CD4-positive, alpha-beta memory T cell (primary cell): ENCODE data around the gene EPHA6. TPM values are rescaled to one million over a fixed set of nuclear protein-coding genes. Genes with fewer than 3 reads are reported as not detected.
"Not testable (repeated sequence)": the region's sequence is repeated elsewhere in the genome, so short reads cannot be mapped to it uniquely, and the experiment has no call there.

ENCODE experiments used
- CTCF ChIA-PET: fragments of 350-600 bp; sonication (Branson Sonifier 250); formaldehyde crosslinking; loops from one replicate; lab custom pipeline; 2021; ENCODE audit warnings: inconsistent platforms; ENCODE audit not compliant: partially characterized antibody; lab: Charles Lee
- POLR2A ChIA-PET: fragments of 350-600 bp; sonication (Branson Sonifier 250); formaldehyde crosslinking; loops from one replicate; lab custom pipeline; 2021; ENCODE audit not compliant: partially characterized antibody; lab: Charles Lee
- DNase-seq, 5 donors: peaks; one replicate each; pipeline versions ENCODE4 v3.0.0 to v3.0.0-alpha.2; 2020 to 2022; ENCODE audit warnings: mixed read lengths in 1 of 5
- H3K27ac ChIP-seq: one replicate; pipeline ENCODE4 v1.7.0; 2013; ENCODE audit warnings: low read depth, low read length
- H3K27me3 ChIP-seq: 2 replicates; pipeline ENCODE4 v1.7.0; 2013; ENCODE audit warnings: mild to moderate bottlenecking, low read length, moderate library complexity; ENCODE audit not compliant: insufficient read depth
- H3K36me3 ChIP-seq: 2 replicates; pipeline ENCODE4 v1.7.0; 2013; ENCODE audit warnings: mild to moderate bottlenecking, low read length, moderate library complexity; ENCODE audit not compliant: insufficient read depth
- H3K4me1 ChIP-seq: 2 replicates; pipeline ENCODE4 v1.7.0; 2013; ENCODE audit warnings: mild to moderate bottlenecking, low read length, moderate library complexity; ENCODE audit not compliant: insufficient read depth
- H3K4me3 ChIP-seq, 2 donors: one replicate each; pipeline ENCODE4 v1.7.0; 2013; ENCODE audit warnings: low read length in 2 of 2, mild to moderate bottlenecking in 1 of 2
- H3K9me3 ChIP-seq, 2 donors: one replicate each; pipeline ENCODE4 v1.7.0; 2013; ENCODE audit warnings: low read length in 2 of 2, control low read depth in 1 of 2; ENCODE audit not compliant: control insufficient read depth in 1 of 2
- H3K27ac Mint-ChIP-seq, 7 donors: one replicate each; pipeline ENCODE4 v1.8.0; 2020 to 2021; ENCODE audit warnings: mixed read lengths in 7 of 7, mild to moderate bottlenecking in 6 of 7, inconsistent platforms in 3 of 7, moderate library complexity in 3 of 7
- H3K27me3 Mint-ChIP-seq, 2 donors: one replicate each; pipeline ENCODE4 v1.8.0; 2020 to 2021; ENCODE audit warnings: mixed read lengths in 2 of 2
- H3K36me3 Mint-ChIP-seq, 2 donors: one replicate each; pipeline ENCODE4 v1.8.0; 2020 to 2021; ENCODE audit warnings: mixed read lengths in 2 of 2, inconsistent platforms in 1 of 2, mild to moderate bottlenecking in 1 of 2
- H3K4me1 Mint-ChIP-seq, 4 donors: one replicate each; pipeline ENCODE4 v1.8.0; 2020 to 2021; ENCODE audit warnings: mixed read lengths in 4 of 4, mild to moderate bottlenecking in 1 of 4
- H3K4me3 Mint-ChIP-seq, 8 donors: one replicate each; pipeline ENCODE4 v1.8.0; 2020 to 2021; ENCODE audit warnings: mixed read lengths in 8 of 8, mild to moderate bottlenecking in 7 of 8, moderate library complexity in 6 of 8, inconsistent platforms in 3 of 8
- H3K9me3 Mint-ChIP-seq, 8 donors: one replicate each; pipeline ENCODE4 v1.8.0; 2020 to 2021; ENCODE audit warnings: mixed read lengths in 8 of 8, mild to moderate bottlenecking in 5 of 8, inconsistent platforms in 3 of 8, moderate library complexity in 1 of 8
- intact Hi-C: fragments of 100-400 bp; cut with micrococcal nuclease; formaldehyde crosslinking; loops from one replicate; pipeline ENCODE4 v1.15.1; 2023
- polyA plus RNA-seq, 2 donors: library from polyadenylated mRNA; unstranded; fragments of 300-500 nt; fragmentation: Illumina TruSeq; gene quantifications; one replicate each; pipeline ENCODE4 v1.2.3, GENCODE V29; 2021
- total RNA-seq, 2 experiments: library from RNA; stranded (reverse); gene quantifications; one replicate each; pipeline ENCODE4 v1.2.3, GENCODE V29; 2021

The EPHA6 gene
- total and polyA plus RNA-seq, 4 experiments from 2014 or later, result not detected

DNA sequence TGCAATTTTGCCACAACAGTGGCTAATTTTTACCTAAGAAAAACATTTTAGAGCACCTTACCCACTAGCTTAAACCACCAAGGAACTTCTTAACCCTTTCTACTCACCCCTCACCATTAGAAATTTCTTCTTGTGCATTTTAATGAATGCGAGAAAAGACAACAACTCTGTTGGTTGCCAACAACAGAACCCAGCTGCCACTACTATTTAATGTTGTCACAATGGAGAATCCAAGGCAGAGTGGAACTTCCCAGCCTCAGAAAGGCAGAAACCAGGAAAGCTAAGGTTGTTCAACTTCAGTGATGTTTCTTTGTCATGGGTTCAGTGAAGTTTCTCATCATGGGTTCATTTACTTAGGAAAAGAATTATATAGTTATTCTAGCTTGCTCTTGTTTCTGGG lies 625.0 kb downstream of the EPHA6 start:
- DNase-seq, result no peak
- no peaks in the 10 kb centered on the region for H3K27me3 Mint-ChIP-seq
- H3K9me3 Mint-ChIP-seq, result peaks cover 0 to 2% (median 0%) of the 10 kb centered on the region in 8 donors
- no peaks in the 10 kb centered on the region for H3K36me3 Mint-ChIP-seq
- no peak overlapping the region for H3K4me3 Mint-ChIP-seq
- POLR2A ChIA-PET, result no interaction called here
- Histone ChIP-seq H3K4me1 (no peaks in the 10 kb centered on the region), H3K27me3 (no peaks in the 10 kb centered on the region), H3K9me3 (no peaks in the 10 kb centered on the region), H3K4me3 (no peak overlapping the region), H3K27ac (no peak overlapping the region), H3K36me3 (no peaks in the 10 kb centered on the region)
- H3K27ac Mint-ChIP-seq, result no peak overlapping the region
- intact Hi-C loops, result no loop called here
- CTCF ChIA-PET, result no interaction called here
- no peaks in the 10 kb centered on the region for H3K4me1 Mint-ChIP-seq

DNA sequence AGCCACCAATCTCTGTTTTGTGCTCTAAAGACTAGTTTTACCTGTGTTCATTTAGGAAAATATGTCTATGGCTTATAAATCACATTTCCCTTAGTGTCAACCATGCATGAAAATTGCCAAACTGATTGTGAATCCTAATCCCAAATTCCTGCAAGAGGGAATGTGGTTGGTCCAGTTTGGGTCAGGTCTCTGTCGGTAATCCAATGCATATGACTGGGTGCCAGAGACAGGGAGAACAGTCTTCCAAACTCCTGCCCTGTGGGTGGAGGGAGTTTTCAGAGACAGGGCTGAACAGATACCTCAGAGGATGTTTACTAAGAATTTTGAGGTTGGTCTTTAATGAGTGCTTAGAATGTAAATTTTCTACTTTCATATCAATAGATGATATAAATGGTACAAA lies 649.6 kb downstream of the EPHA6 start:
- no peaks in the 10 kb centered on the region for H3K4me1 ChIP-seq
- H3K36me3 Mint-ChIP-seq, result no peaks in the 10 kb centered on the region

DNA sequence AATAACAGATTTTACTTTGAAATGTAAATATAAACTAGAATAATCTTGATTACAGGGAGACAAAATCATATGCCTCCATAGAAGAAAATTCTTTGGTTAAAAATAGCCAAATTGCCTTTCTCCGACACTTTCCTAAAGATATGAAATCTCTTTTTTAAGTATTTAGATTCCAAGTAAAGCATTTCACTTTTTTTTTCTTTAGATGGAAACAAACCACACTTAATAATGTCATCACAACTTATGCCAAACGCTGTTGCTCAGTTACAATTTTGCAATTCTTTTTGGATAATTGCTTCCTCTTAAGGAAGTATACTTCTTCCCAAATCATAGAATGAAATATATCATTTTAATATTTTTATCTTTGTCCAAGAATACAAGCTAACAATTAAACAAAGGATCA lies 656.1 kb downstream of the EPHA6 start:
- no peak overlapping the region for H3K4me3 Mint-ChIP-seq
- H3K27ac Mint-ChIP-seq, result no peak overlapping the region
- H3K27ac ChIP-seq, result no peak overlapping the region
- H3K4me1 ChIP-seq, result no peaks in the 10 kb centered on the region
- CTCF ChIA-PET, result no interaction called here
- H3K36me3 ChIP-seq, result no peaks in the 10 kb centered on the region
- POLR2A ChIA-PET, result no interaction called here
- DNase-seq, result no peak
- intact Hi-C loops, result no loop called here
- H3K27me3 ChIP-seq, result no peaks in the 10 kb centered on the region
- no peaks in the 10 kb centered on the region for H3K4me1 Mint-ChIP-seq
- no peaks in the 10 kb centered on the region for H3K9me3 Mint-ChIP-seq
- H3K9me3 ChIP-seq, result no peaks in the 10 kb centered on the region
- H3K36me3 Mint-ChIP-seq, result no peaks in the 10 kb centered on the region
- H3K4me3 ChIP-seq, result no peak overlapping the region
- H3K27me3 Mint-ChIP-seq, result no peaks in the 10 kb centered on the region

More for the DNA sequence above, 649.6 kb downstream of the EPHA6 start:
- no peaks in the 10 kb centered on the region for H3K27me3 Mint-ChIP-seq
- peaks cover 0 to 2% (median 0%) of the 10 kb centered on the region in 8 donors for H3K9me3 Mint-ChIP-seq
- Histone ChIP-seq H3K9me3 (no peaks in the 10 kb centered on the region), H3K27me3 (no peaks in the 10 kb centered on the region), H3K4me3 (no peak overlapping the region), H3K27ac (no peak overlapping the region), H3K36me3 (no peaks in the 10 kb centered on the region)
- DNase-seq, result no peak
- no peaks in the 10 kb centered on the region for H3K4me1 Mint-ChIP-seq
- ChIA-PET POLR2A (no interaction called here), CTCF (no interaction called here)
- intact Hi-C loops, result no loop called here
- H3K4me3 Mint-ChIP-seq, result no peak overlapping the region
- no peak overlapping the region for H3K27ac Mint-ChIP-seq

DNA sequence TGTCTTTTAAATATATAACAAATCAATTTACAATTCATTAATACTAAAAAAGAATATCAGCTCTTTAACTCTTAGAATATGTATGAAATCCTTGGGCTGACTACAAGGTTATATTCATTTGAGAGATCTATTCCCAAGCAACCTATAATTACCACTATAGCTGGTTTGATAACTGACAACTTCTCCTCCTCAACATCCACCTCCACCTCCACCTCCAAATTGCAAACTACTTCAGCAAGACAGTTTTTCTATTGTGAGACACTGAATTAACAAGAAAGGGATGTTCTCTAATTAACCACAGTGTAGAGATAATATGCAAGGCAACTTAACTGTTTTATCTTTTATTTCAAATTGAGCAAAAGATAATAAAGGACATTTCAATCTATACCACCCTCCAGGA lies 665.3 kb downstream of the EPHA6 start:
- Histone ChIP-seq H3K27me3 (no peaks in the 10 kb centered on the region), H3K4me1 (no peaks in the 10 kb centered on the region), H3K4me3 (no peak overlapping the region), H3K9me3 (no peaks in the 10 kb centered on the region), H3K27ac (no peak overlapping the region), H3K36me3 (no peaks in the 10 kb centered on the region)
- no peaks in the 10 kb centered on the region for H3K27me3 Mint-ChIP-seq
- CTCF ChIA-PET, result no interaction called here
- POLR2A ChIA-PET, result no interaction called here
- H3K4me1 Mint-ChIP-seq, result no peaks in the 10 kb centered on the region
- no peak for DNase-seq
- intact Hi-C loops, result no loop called here
- no peaks in the 10 kb centered on the region for H3K36me3 Mint-ChIP-seq
- no peak overlapping the region for H3K27ac Mint-ChIP-seq
- peaks cover 0 to 2% (median 0%) of the 10 kb centered on the region in 8 donors for H3K9me3 Mint-ChIP-seq
- H3K4me3 Mint-ChIP-seq, result no peak overlapping the region

DNA sequence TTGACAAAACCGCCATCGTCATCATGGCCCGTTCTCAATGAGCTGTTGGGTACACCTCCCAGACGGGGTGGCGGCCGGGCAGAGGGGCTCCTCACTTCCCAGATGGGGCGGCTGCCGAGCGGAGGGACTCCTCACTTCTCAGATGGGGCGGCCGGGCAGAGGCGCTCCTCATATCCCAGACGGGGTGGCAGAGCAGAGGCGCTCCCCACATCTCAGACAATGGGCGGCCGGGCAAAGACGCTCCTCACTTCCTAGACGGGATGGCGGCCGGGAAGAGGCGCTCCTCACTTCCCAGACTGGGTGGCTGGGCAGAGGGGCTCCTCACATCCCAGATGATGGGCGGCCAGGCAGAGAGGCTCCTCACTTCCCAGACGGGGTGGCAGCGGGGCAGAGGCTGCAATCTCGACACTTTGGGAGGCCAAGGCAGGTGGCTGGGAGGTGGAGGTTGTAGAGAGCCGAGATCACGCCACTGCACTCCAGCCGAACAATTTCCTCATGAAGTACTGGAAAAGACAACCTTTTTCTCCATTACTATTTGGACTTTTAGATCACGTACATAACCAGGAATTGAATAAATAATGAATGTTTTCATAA lies 666.4 kb downstream of the EPHA6 start:
- POLR2A ChIA-PET, H3K27me3 Mint-ChIP-seq: not testable (repeated sequence)

DNA sequence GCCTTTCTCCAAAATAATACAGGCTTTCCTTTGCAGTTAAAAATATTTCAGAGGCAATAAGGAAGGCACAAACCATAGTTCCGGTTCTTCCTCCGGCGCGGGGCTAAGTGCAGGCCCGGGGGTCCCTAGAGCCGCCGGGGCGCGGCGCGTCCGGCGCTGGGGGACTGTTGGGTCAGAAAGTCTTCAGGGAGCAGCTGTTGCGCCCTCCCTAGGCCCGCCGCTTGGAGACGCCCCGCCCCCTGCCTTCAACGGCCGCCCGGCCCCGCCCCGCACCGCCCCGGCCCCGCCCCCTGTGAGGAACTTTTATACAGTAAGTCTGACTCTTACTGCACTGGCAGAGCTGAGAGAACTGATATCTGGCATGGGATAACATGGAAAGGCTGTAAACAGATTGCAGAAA lies 667.0 kb downstream of the EPHA6 start:
- Histone ChIP-seq H3K9me3 (no peaks in the 10 kb centered on the region), H3K27ac (no peak overlapping the region), H3K36me3 (no peaks in the 10 kb centered on the region), H3K27me3 (no peaks in the 10 kb centered on the region), H3K4me1 (no peaks in the 10 kb centered on the region), H3K4me3 (no peak overlapping the region)
- POLR2A ChIA-PET, result no interaction called here
- intact Hi-C loops, result no loop called here
- CTCF ChIA-PET, result no interaction called here
- Mint-ChIP-seq H3K4me3 (no peak overlapping the region), H3K36me3 (no peaks in the 10 kb centered on the region), H3K27ac (no peak overlapping the region), H3K4me1 (no peaks in the 10 kb centered on the region), H3K27me3 (no peaks in the 10 kb centered on the region), H3K9me3 (peaks cover 0 to 4% (median 0%) of the 10 kb centered on the region in 8 donors)
- DNase-seq, result no peak

More for the DNA sequence above, 666.4 kb downstream of the EPHA6 start:
- H3K4me1 Mint-ChIP-seq, H3K9me3 Mint-ChIP-seq, H3K4me3 Mint-ChIP-seq, H3K36me3 ChIP-seq, H3K9me3 ChIP-seq, intact Hi-C loops, H3K27me3 ChIP-seq, H3K27ac ChIP-seq, H3K4me1 ChIP-seq, DNase-seq, H3K4me3 ChIP-seq, H3K36me3 Mint-ChIP-seq, CTCF ChIA-PET, H3K27ac Mint-ChIP-seq: not testable (repeated sequence)

DNA sequence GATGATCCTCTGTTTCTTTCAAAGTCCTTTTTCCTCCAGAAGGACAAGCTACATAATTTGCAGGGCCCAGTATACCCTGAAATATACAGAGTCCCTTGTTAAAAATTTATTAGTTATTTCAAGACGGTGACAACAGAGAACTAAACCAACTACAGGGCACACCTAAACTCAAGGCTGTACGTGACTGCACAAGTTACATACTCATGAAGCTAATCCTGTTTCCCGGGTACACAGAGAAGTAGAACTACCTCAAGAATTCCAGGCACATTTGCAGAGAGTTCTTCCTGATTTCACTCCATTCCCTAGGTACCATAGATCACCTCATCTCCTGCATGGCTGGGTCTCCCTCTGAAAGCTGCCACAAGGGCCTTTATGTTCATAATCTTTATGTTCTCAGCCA lies 670.8 kb downstream of the EPHA6 start:
- Histone ChIP-seq H3K4me1 (no peaks in the 10 kb centered on the region), H3K9me3 (no peaks in the 10 kb centered on the region), H3K4me3 (no peak overlapping the region), H3K27me3 (no peaks in the 10 kb centered on the region), H3K36me3 (no peaks in the 10 kb centered on the region), H3K27ac (no peak overlapping the region)
- Mint-ChIP-seq H3K27ac (no peak overlapping the region), H3K4me3 (no peak overlapping the region), H3K36me3 (no peaks in the 10 kb centered on the region), H3K27me3 (no peaks in the 10 kb centered on the region), H3K9me3 (peaks cover 0 to 4% (median 0%) of the 10 kb centered on the region in 8 donors), H3K4me1 (no peaks in the 10 kb centered on the region)
- DNase-seq, result no peak
- CTCF ChIA-PET, result no interaction called here
- POLR2A ChIA-PET, result no interaction called here
- intact Hi-C loops, result no loop called here

DNA sequence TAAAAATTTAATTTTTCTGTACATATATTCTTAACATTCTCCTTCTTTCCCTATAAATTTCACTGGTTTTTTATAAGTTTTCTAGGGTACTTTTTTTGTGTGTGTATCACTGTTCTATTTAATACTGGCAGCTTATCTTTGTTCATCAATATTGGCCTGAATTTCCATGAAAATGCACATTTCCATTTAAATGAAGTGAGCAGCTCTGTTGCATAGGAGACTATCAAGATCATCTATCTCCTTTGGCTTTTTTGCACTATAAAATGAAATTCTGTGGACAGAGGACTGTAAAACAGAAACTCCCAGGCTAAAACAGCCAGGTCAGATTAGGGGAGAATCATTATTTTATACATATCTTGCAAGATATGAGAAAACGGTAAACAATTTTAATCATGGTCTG lies 673.2 kb downstream of the EPHA6 start:
- H3K4me1 Mint-ChIP-seq, result no peaks in the 10 kb centered on the region
- Histone ChIP-seq H3K9me3 (no peaks in the 10 kb centered on the region), H3K4me1 (no peaks in the 10 kb centered on the region), H3K4me3 (no peak overlapping the region), H3K36me3 (no peaks in the 10 kb centered on the region), H3K27ac (no peak overlapping the region), H3K27me3 (no peaks in the 10 kb centered on the region)
- H3K9me3 Mint-ChIP-seq, result peaks cover 0 to 5% (median 0%) of the 10 kb centered on the region in 8 donors
- H3K27me3 Mint-ChIP-seq, result no peaks in the 10 kb centered on the region
- no peak for DNase-seq
- H3K4me3 Mint-ChIP-seq, result no peak overlapping the region
- CTCF ChIA-PET, result no interaction called here
- no peak overlapping the region for H3K27ac Mint-ChIP-seq
- no peaks in the 10 kb centered on the region for H3K36me3 Mint-ChIP-seq
- intact Hi-C loops, result no loop called here
- POLR2A ChIA-PET, result no interaction called here
